HG03521 (cell line): Measurements from ENCODE around the gene CXCL8.
"Not testable (repeated sequence)": the region's sequence is repeated elsewhere in the genome, so short reads cannot be mapped to it uniquely, and the experiment has no call there.

Experiments
- ATAC-seq: cut with Tn5 transposase; IDR thresholded peaks from one replicate; pipeline ENCODE4 v1.9.1; 2021; ENCODE audit warnings: mild to moderate bottlenecking, moderate library complexity; ENCODE audit not compliant: unreplicated experiment

CXCL8 gene

GRCh38 chr4:73742490-73743160 lies 2.3 kb downstream of the CXCL8 start:
- no peak for ATAC-seq

GRCh38 chr4:73743281-73743680 lies 2.9 kb downstream of the CXCL8 start:
- ATAC-seq, result no peak

- no peak for ATAC-seq
Measured at GRCh38 chr4:73743795-73744194, 3.4 kb downstream of the CXCL8 start.

- no peak for ATAC-seq
Measured at GRCh38 chr4:73744203-73744602, 3.8 kb downstream of the CXCL8 start.

GRCh38 chr4:73750730-73751129 lies 10.4 kb downstream of the CXCL8 start:
- no peak for ATAC-seq

- no peak for ATAC-seq
Measured at GRCh38 chr4:73751166-73751565, 10.8 kb downstream of the CXCL8 start.

GRCh38 chr4:73751830-73752229 lies 11.5 kb downstream of the CXCL8 start:
- ATAC-seq, result no peak

- no peak for ATAC-seq
Measured at GRCh38 chr4:73752424-73752823, 12.1 kb downstream of the CXCL8 start.

- ATAC-seq, result no peak
Measured at GRCh38 chr4:73753215-73753614, 12.8 kb downstream of the CXCL8 start.

- ATAC-seq, result no peak
Measured at GRCh38 chr4:73754934-73755333, 14.6 kb downstream of the CXCL8 start.

GRCh38 chr4:73759357-73759756 lies 19.0 kb downstream of the CXCL8 start:
- no peak for ATAC-seq

GRCh38 chr4:73761856-73762255 lies 21.5 kb downstream of the CXCL8 start:
- no peak for ATAC-seq

GRCh38 chr4:73762409-73762808 lies 22.0 kb downstream of the CXCL8 start:
- no peak for ATAC-seq

GRCh38 chr4:73763877-73764276 lies 23.5 kb downstream of the CXCL8 start:
- ATAC-seq, result no peak

GRCh38 chr4:73764513-73764912 lies 24.1 kb downstream of the CXCL8 start:
- ATAC-seq, result no peak

- no peak for ATAC-seq
Measured at GRCh38 chr4:73765296-73765695, 24.9 kb downstream of the CXCL8 start.

- no peak for ATAC-seq
Measured at GRCh38 chr4:73770917-73771316, 30.5 kb downstream of the CXCL8 start.

- no peak for ATAC-seq
Measured at GRCh38 chr4:73772363-73772762, 32.0 kb downstream of the CXCL8 start.

GRCh38 chr4:73774406-73774805 lies 34.0 kb downstream of the CXCL8 start:
- ATAC-seq, result not testable (repeated sequence)

- ATAC-seq, result no peak
Measured at GRCh38 chr4:73776321-73776729, 36.0 kb downstream of the CXCL8 start.

GRCh38 chr4:73777612-73778011 lies 37.2 kb downstream of the CXCL8 start:
- no peak for ATAC-seq

- no peak for ATAC-seq
Measured at GRCh38 chr4:73780243-73780642, 39.9 kb downstream of the CXCL8 start.

- ATAC-seq, result no peak
Measured at GRCh38 chr4:73780834-73781233, 40.5 kb downstream of the CXCL8 start.
